ENCODE results near the gene SMIM33.

DNA sequence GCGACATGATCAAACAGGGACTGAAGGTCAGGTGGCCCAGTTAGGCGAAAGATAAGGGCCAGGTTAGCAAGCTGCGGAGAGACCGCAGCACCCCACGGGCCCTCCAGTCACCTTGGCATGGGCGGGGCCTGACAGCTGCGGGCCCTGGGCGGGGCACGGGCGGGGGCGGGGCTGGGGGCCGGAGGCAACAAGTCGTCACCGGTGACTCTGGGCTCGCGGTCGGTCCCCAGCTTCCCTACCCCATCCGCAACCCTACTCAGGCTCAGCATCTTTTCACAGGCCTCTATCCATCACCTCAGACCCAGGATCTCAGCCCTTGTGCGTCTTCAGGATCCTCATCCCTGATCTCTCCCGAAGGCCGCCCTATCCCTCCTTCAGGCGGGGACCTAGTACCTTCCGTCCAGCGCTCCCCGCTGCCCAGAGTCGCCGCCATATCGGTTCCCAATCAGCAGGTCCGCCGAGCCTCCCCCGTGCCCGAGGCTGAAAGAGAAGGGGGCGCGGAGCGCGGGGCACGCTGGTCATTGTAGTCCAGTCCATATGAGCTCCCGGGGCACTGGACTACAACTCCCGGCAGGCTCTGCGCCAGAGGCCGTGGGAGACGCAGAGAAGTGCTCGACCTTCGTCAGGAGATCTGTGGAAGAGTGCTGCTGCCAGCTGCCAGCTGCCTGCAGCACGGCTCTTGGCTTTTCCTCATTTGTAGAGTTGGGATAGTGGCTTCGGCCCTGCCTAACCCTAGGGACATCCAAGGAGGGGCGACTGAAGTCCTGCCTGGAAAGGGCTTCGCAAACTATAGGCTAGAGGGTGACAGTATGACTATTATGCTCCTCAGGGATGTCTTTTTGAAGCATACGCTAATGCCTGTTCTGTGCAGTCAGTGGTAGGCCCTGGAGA lies 31.5 kb upstream of the SMIM33 start, which contains the start of gene DNAJC18:
- TF ChIP-seq ZFP30 (CRISPR knock-in tag; IDR thresholded peaks at IDR 0.05) (no peak), ZFP3 (CRISPR knock-in tag; IDR thresholded peaks at IDR 0.05) (peak; percentile 54; the same call in 1 of the 2 replicates), RARB (CRISPR knock-in tag; IDR thresholded peaks at IDR 0.05) (no peak)
- TF ChIP-seq, protein P1, sequence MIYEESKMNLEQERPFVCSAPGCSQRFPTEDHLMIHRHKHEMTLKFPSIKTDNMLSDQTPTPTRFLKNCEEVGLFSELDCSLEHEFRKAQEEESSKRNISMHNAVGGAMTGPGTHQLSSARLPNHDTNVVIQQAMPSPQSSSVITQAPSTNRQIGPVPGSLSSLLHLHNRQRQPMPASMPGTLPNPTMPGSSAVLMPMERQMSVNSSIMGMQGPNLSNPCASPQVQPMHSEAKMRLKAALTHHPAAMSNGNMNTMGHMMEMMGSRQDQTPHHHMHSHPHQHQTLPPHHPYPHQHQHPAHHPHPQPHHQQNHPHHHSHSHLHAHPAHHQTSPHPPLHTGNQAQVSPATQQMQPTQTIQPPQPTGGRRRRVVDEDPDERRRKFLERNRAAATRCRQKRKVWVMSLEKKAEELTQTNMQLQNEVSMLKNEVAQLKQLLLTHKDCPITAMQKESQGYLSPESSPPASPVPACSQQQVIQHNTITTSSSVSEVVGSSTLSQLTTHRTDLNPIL (CRISPR knock-in tag; IDR thresholded peaks at IDR 0.05; ENCODE audit: low read depth) = no peak

Measured in SK-N-SH treated with all-trans-retinoic acid at 6 μM for 48 hours (cell line).